Ovary (tissue), 9 donors: ENCODE measurements around the gene TPM4. TPM values are rescaled to one million over a fixed set of nuclear protein-coding genes. Genes with fewer than 3 reads are reported as not detected.

ENCODE experiments used
- DNase-seq, 5 donors: peaks; one replicate each; pipeline ENCODE4 v3.0.0-alpha.2; 2019 to 2020
- H3K27ac ChIP-seq, 2 donors: fragments of 200-600 bp; one replicate each; pipeline versions ENCODE4 v1.5.1 to v1.8.0; 2019 to 2022
- H3K27me3 ChIP-seq: fragments of 200-600 bp; one replicate; pipeline ENCODE4 v1.8.0; 2022
- H3K36me3 ChIP-seq: fragments of 200-600 bp; sonication (generic); one replicate; pipeline ENCODE4 v1.5.1; 2019
- H3K4me1 ChIP-seq: one replicate; pipeline ENCODE4 v1.8.1; 2013; ENCODE audit warnings: mild to moderate bottlenecking, moderate library complexity; ENCODE audit not compliant: insufficient read depth
- H3K4me3 ChIP-seq: fragments of 200-600 bp; sonication (generic); one replicate; pipeline ENCODE4 v1.5.1; 2017
- H3K9me3 ChIP-seq, 2 donors: fragments of 200-600 bp in 1 of 2; sonication (generic) in 1 of 2; one replicate each; pipeline versions ENCODE4 v1.5.1 to v1.8.1; 2013 to 2019; ENCODE audit warnings: mild to moderate bottlenecking in 1 of 2, moderate library complexity in 1 of 2
- CTCF ChIP-seq, 3 donors: fragments of 450-650 bp in 2 of 3; fragments of 200-600 bp in 1 of 3; IDR thresholded peaks; one replicate each; pipeline versions ENCODE4 v1.5.1 to v1.8.0; 2016 to 2022; ENCODE audit warnings: antibody characterized with exemption in 3 of 3, mild to moderate bottlenecking in 1 of 3
- EP300 ChIP-seq: sonication (generic); formaldehyde crosslinking; IDR thresholded peaks from one replicate; pipeline ENCODE4 v1.6.1; 2017; ENCODE audit warnings: antibody characterized with exemption
- POLR2A ChIP-seq: fragments of 450-650 bp; IDR thresholded peaks from one replicate; pipeline ENCODE4 v1.6.1; 2017; ENCODE audit warnings: antibody characterized with exemption, mild to moderate bottlenecking, moderate library complexity
- WGBS, 3 donors: extraction: QIAGEN DNeasy Blood & Tissue Kit in 1 of 3; methylation state at CpG; one replicate each; pipeline versions ENCODE4 v1.1.5 to v1.1.7; 2013 to 2017; 5-methylcytosine and 5-hydroxymethylcytosine counted together
- intact Hi-C, 4 donors: fragments of 100-400 bp; cut with DNase I; formaldehyde crosslinking; loops; one replicate each; pipeline versions ENCODE4 v1.11.0 to v1.15.1; 2022 to 2023
- polyA plus RNA-seq, 2 donors: library from polyadenylated mRNA; stranded (reverse); fragments of 200-250 nt in 1 of 2; fragments of 350-450 nt in 1 of 2; fragmentation: Illumina TruSeq in 1 of 2; extraction: RNeasy Lipid Tissue Mini Kit (QIAGEN cat#74804) in 1 of 2; gene quantifications; one replicate each; pipeline ENCODE4 v1.2.3, GENCODE V29; 2013 to 2014
- total RNA-seq, 7 donors: library from RNA; depleted of rRNA in 2 of 7; stranded (reverse); fragments of >200 nt in 2 of 7; fragmentation: NEBNext Ultra II Directional in 3 of 7; extraction: Animal tissue kit (Norgen Biotek cat#: 25700) in 3 of 7; gene quantifications; one replicate each; pipeline versions ENCODE4 v1.1.0 to v1.2.4, GENCODE V29; 2016 to 2023
- donor health status: DM: no; HTN: no; CAD: no; lungs with moderate emphysema.
- donor health status: DM: no; HTN: no; CAD: no.
- donor health status: Bipolar disorder and iron deficiency.
- donor health status: DM: yes; HTN: yes; CAD: no.
- donor health status: DM: no; HTN: no; CAD: no.
- donor health status: DM: yes; HTN: yes; CAD: no.

Gene TPM4
- total and polyA plus RNA-seq, 9 donors = 286 to 664 (median 554) TPM

- no peak overlapping the region for H3K27ac ChIP-seq
Observed at GRCh38 chr19:16106121-16106520, 29.8 kb downstream of the TPM4 start.

GRCh38 chr19:16111160-16111908 is 35.0 kb downstream of the TPM4 start, which contains the start of gene RAB8A:
Gene RAB8A (plus strand): TSS chr19:16111889. CDS start chr19:16111902, 13 bp downstream.
- H3K27me3 ChIP-seq = no peaks in the 10 kb centered on the region
- intact Hi-C loops = loop anchor here in 2 of 4 donors (5.0 to 10.0 kb wide), 5 partner anchors 34 to 997 kb away; partner anchors contain the start of genes FAM32A (in 1 of the 2) and TPM4 (in 1 of the 2)
- WGBS, 3 donors = 0 to 1% (median 1%) methylated on average over 62 to 81 of the region's 81 CpGs
- no peaks in the 10 kb centered on the region for H3K36me3 ChIP-seq
- H3K9me3 ChIP-seq = no peaks in the 10 kb centered on the region
- peaks cover 8% of the 10 kb centered on the region for H3K4me1 ChIP-seq
- TF ChIP-seq EP300 = peak; percentile 48
- TF ChIP-seq CTCF (IDR thresholded peaks at IDR 0.05) = peak; percentile 99 to 100 (median 99)
- TF ChIP-seq POLR2A = peak; percentile 17
- H3K27ac ChIP-seq = peak within 1 kb of the TSS; percentile 69 to 82
- H3K4me3 ChIP-seq = peak within 1 kb of the TSS; percentile 99
- DNase-seq = peak; percentile 99 to 100 (median 99)

More at GRCh38 chr19:16106121-16106520, 29.8 kb downstream of the TPM4 start:
- Histone ChIP-seq H3K4me1 (no peaks in the 10 kb centered on the region), H3K9me3 (no peaks in the 10 kb centered on the region), H3K36me3 (no peaks in the 10 kb centered on the region), H3K27me3 (no peaks in the 10 kb centered on the region), H3K4me3 (no peak overlapping the region)
- intact Hi-C loops = no loop called here
- no peak for DNase-seq
- WGBS, 3 donors = 6 to 10% (median 10%) methylated on average over 3 of the region's 3 CpGs
- TF ChIP-seq EP300 (no peak), POLR2A (no peak), CTCF (IDR thresholded peaks at IDR 0.05) (no peak)

- H3K27ac ChIP-seq = peak overlapping the region; percentile 69 to 82
- no peak for DNase-seq
- no peak for TF ChIP-seq CTCF (IDR thresholded peaks at IDR 0.05)
- TF ChIP-seq POLR2A = peak; percentile 68
- 1% methylated on average over 37 of the region's 37 CpGs for WGBS, 3 donors
- no peaks in the 10 kb centered on the region for H3K27me3 ChIP-seq
- no peaks in the 10 kb centered on the region for H3K36me3 ChIP-seq
- peaks cover 8% of the 10 kb centered on the region for H3K4me1 ChIP-seq
- H3K4me3 ChIP-seq = peak overlapping the region; percentile 99
- H3K9me3 ChIP-seq = no peaks in the 10 kb centered on the region
- intact Hi-C loops = loop anchor here in 2 of 4 donors (5.0 to 10.0 kb wide), 5 partner anchors 35 to 997 kb away; partner anchors contain the start of genes FAM32A (in 1 of the 2) and TPM4 (in 1 of the 2)
Observed at GRCh38 chr19:16111909-16112752, 35.8 kb downstream of the TPM4 start.

GRCh38 chr19:16112778-16113177 is 36.5 kb downstream of the TPM4 start:
- no peaks in the 10 kb centered on the region for H3K9me3 ChIP-seq
- H3K27me3 ChIP-seq = no peaks in the 10 kb centered on the region
- intact Hi-C loops = loop anchor here in 2 of 4 donors (5.0 to 10.0 kb wide), 5 partner anchors 35 to 998 kb away; partner anchors contain the start of genes FAM32A (in 1 of the 2) and TPM4 (in 1 of the 2)
- TF ChIP-seq POLR2A (no peak), CTCF (IDR thresholded peaks at IDR 0.05) (no peak), EP300 (no peak)
- peak overlapping the region; percentile 99 for H3K4me3 ChIP-seq
- H3K27ac ChIP-seq = peak overlapping the region in 1 of 2 donors; percentile 69
- peaks cover 8% of the 10 kb centered on the region for H3K4me1 ChIP-seq
- 4 to 13% (median 9%) methylated on average over 2 of the region's 2 CpGs for WGBS, 3 donors
- H3K36me3 ChIP-seq = no peaks in the 10 kb centered on the region
- no peak for DNase-seq
